ENCODE measurements around the gene ERCC5.

ERCC5 gene

GRCh38 chr13:102870677-102871415 is 25.0 kb downstream of the ERCC5 start:
- no peak overlapping the region for H3K4me3 ChIP-seq (replicated peaks; ENCODE audit: low read depth, low read length)
- TF ChIP-seq, protein P1, sequence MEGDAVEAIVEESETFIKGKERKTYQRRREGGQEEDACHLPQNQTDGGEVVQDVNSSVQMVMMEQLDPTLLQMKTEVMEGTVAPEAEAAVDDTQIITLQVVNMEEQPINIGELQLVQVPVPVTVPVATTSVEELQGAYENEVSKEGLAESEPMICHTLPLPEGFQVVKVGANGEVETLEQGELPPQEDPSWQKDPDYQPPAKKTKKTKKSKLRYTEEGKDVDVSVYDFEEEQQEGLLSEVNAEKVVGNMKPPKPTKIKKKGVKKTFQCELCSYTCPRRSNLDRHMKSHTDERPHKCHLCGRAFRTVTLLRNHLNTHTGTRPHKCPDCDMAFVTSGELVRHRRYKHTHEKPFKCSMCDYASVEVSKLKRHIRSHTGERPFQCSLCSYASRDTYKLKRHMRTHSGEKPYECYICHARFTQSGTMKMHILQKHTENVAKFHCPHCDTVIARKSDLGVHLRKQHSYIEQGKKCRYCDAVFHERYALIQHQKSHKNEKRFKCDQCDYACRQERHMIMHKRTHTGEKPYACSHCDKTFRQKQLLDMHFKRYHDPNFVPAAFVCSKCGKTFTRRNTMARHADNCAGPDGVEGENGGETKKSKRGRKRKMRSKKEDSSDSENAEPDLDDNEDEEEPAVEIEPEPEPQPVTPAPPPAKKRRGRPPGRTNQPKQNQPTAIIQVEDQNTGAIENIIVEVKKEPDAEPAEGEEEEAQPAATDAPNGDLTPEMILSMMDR (IDR thresholded peaks at IDR 0.05; ENCODE audit: low read depth, low read length, missing control alignments): peak; percentile 84
- no peak for DNase-seq (ENCODE audit: extremely low read depth, low read depth)

GRCh38 chr13:102872131-102872530 is 26.3 kb downstream of the ERCC5 start:
- DNase-seq (ENCODE audit: extremely low read depth, low read depth): no peak
- no peak overlapping the region for H3K4me3 ChIP-seq (replicated peaks; ENCODE audit: low read depth, low read length)
- TF ChIP-seq, protein P1 (IDR thresholded peaks at IDR 0.05; ENCODE audit: low read depth, low read length, missing control alignments): no peak

DNA sequence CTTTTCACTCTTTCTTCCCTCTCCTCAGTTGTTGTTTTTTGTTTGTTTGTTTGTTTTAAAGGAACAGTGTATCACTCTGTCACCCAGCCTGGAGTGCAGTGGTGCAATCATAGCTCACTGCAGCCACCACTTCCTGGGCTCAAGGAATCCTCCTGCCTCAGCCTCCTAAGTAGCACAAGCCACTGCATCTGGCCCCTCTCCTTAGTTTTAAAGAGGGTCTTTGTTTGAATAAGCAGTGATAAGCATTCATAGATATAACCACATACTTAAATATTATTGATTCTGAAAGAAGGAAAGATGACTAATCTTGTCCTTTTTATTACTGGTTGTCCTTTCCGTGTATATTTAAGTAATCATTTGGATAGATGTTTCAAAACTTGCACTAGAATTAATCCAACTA is 26.7 kb downstream of the ERCC5 start:
- no peak for DNase-seq (ENCODE audit: extremely low read depth, low read depth)
- no peak overlapping the region for H3K4me3 ChIP-seq (replicated peaks; ENCODE audit: low read depth, low read length)
- TF ChIP-seq, protein P1 (IDR thresholded peaks at IDR 0.05; ENCODE audit: low read depth, low read length, missing control alignments): no peak

GRCh38 chr13:102873653-102874052 is 27.8 kb downstream of the ERCC5 start:
- DNase-seq (ENCODE audit: extremely low read depth, low read depth): no peak
- TF ChIP-seq, protein P1 (IDR thresholded peaks at IDR 0.05; ENCODE audit: low read depth, low read length, missing control alignments): no peak
- H3K4me3 ChIP-seq (replicated peaks; ENCODE audit: low read depth, low read length): no peak overlapping the region

DNA sequence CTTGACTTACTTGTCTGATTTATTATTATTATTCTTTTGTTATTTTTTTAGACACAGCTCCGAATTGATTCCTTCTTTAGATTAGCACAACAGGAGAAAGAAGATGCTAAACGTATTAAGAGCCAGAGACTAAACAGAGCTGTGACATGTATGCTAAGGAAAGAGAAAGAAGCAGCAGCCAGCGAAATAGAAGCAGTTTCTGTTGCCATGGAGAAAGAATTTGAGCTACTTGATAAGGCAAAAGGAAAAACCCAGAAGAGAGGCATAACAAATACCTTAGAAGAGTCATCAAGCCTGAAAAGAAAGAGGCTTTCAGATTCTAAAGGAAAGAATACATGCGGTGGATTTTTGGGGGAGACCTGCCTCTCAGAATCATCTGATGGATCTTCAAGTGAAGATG is 29.4 kb downstream of the ERCC5 start:
- no peak for DNase-seq (ENCODE audit: extremely low read depth, low read depth)

DNA sequence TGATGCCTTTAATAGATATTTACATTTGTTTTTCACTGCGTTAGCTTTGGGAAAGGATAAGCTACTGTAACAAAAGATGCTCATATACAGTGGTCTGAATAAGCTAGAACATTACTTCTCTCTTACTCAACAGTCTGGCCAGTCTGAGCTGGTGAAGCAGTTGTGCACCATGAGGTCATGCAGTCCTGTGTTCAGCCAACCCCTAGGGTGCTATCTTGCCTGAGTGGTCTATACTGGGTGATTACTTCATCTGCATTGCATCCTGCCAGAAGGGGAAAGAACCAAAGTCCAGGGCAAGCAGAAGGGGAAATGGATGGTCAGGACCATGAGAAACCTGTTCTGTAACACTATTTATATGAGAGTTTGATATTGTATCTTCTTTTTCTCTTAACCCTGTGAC is 31.5 kb downstream of the ERCC5 start:
- no peak for DNase-seq (ENCODE audit: extremely low read depth, low read depth)
- H3K4me3 ChIP-seq (replicated peaks; ENCODE audit: low read depth, low read length): no peak overlapping the region
- TF ChIP-seq, protein P1 (IDR thresholded peaks at IDR 0.05; ENCODE audit: low read depth, low read length, missing control alignments): no peak

More for the DNA sequence above, 29.4 kb downstream of the ERCC5 start:
- H3K4me3 ChIP-seq (replicated peaks; ENCODE audit: low read depth, low read length): no peak overlapping the region
- TF ChIP-seq, protein P1 (IDR thresholded peaks at IDR 0.05; ENCODE audit: low read depth, low read length, missing control alignments): no peak

- TF ChIP-seq, protein P1 (IDR thresholded peaks at IDR 0.05; ENCODE audit: low read depth, low read length, missing control alignments): no peak
- H3K4me3 ChIP-seq (replicated peaks; ENCODE audit: low read depth, low read length): no peak overlapping the region
- DNase-seq (ENCODE audit: extremely low read depth, low read depth): no peak
Observed at GRCh38 chr13:102878481-102878880, 32.6 kb downstream of the ERCC5 start.

All from HFF-Myc (cell line).